Measurements from ENCODE around the gene MRPS18A. TPM values are rescaled to one million over a fixed set of nuclear protein-coding genes. Genes with fewer than 3 reads are reported as not detected.

The MRPS18A gene
- total and polyA plus RNA-seq, 9 of the 15 experiments (the other 6 are each of a cell fraction or from before 2014, with no cell fraction given), result 87.5 to 243 (median 125) TPM

- TF ChIP-seq, protein P1, sequence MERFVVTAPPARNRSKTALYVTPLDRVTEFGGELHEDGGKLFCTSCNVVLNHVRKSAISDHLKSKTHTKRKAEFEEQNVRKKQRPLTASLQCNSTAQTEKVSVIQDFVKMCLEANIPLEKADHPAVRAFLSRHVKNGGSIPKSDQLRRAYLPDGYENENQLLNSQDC (CRISPR knock-in tag; IDR thresholded peaks at IDR 0.05), result no peak
- TF ChIP-seq EP300 (IDR thresholded peaks at IDR 0.05; ENCODE audit: low read length), result peak; percentile 97
- TF ChIP-seq HOMEZ (CRISPR knock-in tag; IDR thresholded peaks at IDR 0.05), result 0 out of 2 replicates have a peak, but pooled peaks have one; percentile 70
- TF ChIP-seq DEAF1 (CRISPR knock-in tag; IDR thresholded peaks at IDR 0.05), result peak; percentile 37; the same call in 1 of the 2 replicates
- TF ChIP-seq SMARCE1 (IDR thresholded peaks at IDR 0.05), result peak; percentile 85
- TF ChIP-seq ZBTB8A (IDR thresholded peaks at IDR 0.05; ENCODE audit: partially characterized antibody), result no peak
- no peak for TF ChIP-seq ZNF668 (CRISPR knock-in tag; IDR thresholded peaks at IDR 0.05)
- TF ChIP-seq NRF1 (conservative IDR thresholded peaks at IDR 0.05 in 1 of 2, IDR thresholded peaks at IDR 0.05 in 1 of 2), result peak; percentile 44 to 48
- TF ChIP-seq ZNF197 (CRISPR knock-in tag; IDR thresholded peaks at IDR 0.05; ENCODE audit: low read depth), result peak; percentile 85; the same call in 1 of the 2 replicates
- no peak for TF ChIP-seq ZNF184 (CRISPR knock-in tag; IDR thresholded peaks at IDR 0.05)
- no peak for TF ChIP-seq SETDB1 (IDR thresholded peaks at IDR 0.05; ENCODE audit: low read length)
- TF ChIP-seq RBM14 (IDR thresholded peaks at IDR 0.05; ENCODE audit: borderline replicate concordance, insufficient read depth, low read depth, low read length), result no peak
- TF ChIP-seq ETV1 (tag; conservative IDR thresholded peaks at IDR 0.05; ENCODE audit: low read depth), result peak; percentile 80
- TF ChIP-seq CHD1 (IDR thresholded peaks at IDR 0.05; ENCODE audit: low read length), result no peak
- no peak for TF ChIP-seq ZNF174 (CRISPR knock-in tag; IDR thresholded peaks at IDR 0.05)
- peak; percentile 96 for TF ChIP-seq POLR2B (IDR thresholded peaks at IDR 0.05; ENCODE audit: low read depth, partially characterized antibody)
- TF ChIP-seq SAP30 (IDR thresholded peaks at IDR 0.05; ENCODE audit: borderline replicate concordance, insufficient read depth, low read depth, low read length, poor library complexity, severe bottlenecking), result no peak
- peak; percentile 61 to 81; a peak in 3 of 4 replicates for TF ChIP-seq SRF (CRISPR knock-in tag; IDR thresholded peaks at IDR 0.05)
- TF ChIP-seq ELF1 (tag; IDR thresholded peaks at IDR 0.05), result peak; percentile 69; the same call in 1 of the 2 replicates
- TF ChIP-seq CHD4 (IDR thresholded peaks at IDR 0.05; ENCODE audit: insufficient read depth, insufficient replicate concordance, low read depth, low read length, poor library complexity, severe bottlenecking), result no peak
- no peak for TF ChIP-seq YBX1 (IDR thresholded peaks at IDR 0.05)
- TF ChIP-seq SNIP1 (IDR thresholded peaks at IDR 0.05; ENCODE audit: low read depth), result no peak
- no peak for TF ChIP-seq RBM17 (IDR thresholded peaks at IDR 0.05; ENCODE audit: borderline replicate concordance, low read depth, low read length)
- TF ChIP-seq ZNF583 (CRISPR knock-in tag; IDR thresholded peaks at IDR 0.05), result peak; percentile 91
- TF ChIP-seq DDX20 (tag; IDR thresholded peaks at IDR 0.05; ENCODE audit: low read depth), result peak; percentile 82
- TF ChIP-seq HDGF (IDR thresholded peaks at IDR 0.05), result no peak
Observed at GRCh38 chr6:43627008-43627825, 60.4 kb downstream of the MRPS18A start (continued).
